ENCODE results near the gene RAB11FIP5. TPM values are rescaled to one million over a fixed set of nuclear protein-coding genes. Genes with fewer than 3 reads are reported as not detected.

Gene RAB11FIP5
- total RNA-seq, 1 donor from 2014 or later, result 28.1 TPM

DNA sequence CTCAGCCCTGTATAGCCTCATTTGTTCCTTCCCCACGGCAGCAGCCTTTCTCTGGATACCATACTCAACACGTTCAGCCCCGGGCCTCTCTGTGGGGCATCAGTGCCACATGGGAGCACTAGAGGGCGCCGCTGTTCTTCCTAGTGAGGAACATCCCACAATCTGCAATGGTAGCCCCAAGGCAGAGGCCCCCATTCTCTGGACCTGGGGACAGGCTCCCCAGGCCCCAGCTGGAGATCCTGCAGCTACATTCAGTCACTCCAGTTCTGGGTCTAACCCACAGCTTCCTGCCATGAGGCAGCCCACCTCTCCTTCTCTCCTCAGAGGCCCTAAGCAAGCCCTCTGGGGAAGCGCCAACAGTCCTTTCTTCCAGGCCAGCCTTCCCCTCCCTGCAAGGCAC is 27.1 kb downstream of the RAB11FIP5 start:
- DNase-seq (ENCODE audit: low spot score), result peak; percentile 93

DNA sequence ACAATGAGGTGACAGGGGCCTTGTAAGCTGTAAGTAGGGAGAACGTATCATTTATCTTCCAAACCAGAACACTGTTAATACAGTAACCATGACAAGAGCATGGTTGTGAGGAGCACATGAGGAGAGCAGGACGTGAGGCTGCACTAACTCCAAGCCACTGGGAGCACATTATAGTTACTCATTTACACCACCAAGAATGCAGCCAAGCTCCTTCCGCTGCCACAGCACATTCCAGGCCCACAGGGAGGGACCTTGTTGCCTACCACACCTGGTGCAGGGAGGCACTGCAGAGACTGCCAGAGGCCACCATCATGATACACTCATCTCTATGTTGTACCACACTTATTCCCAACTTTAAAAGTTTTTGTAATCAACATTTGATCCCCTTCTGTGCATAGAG is 27.8 kb downstream of the RAB11FIP5 start:
- no peak for DNase-seq (ENCODE audit: low spot score)

GRCh38 chr2:73083886-73084800 is 28.6 kb downstream of the RAB11FIP5 start:
- DNase-seq (ENCODE audit: low spot score), result no peak

DNA sequence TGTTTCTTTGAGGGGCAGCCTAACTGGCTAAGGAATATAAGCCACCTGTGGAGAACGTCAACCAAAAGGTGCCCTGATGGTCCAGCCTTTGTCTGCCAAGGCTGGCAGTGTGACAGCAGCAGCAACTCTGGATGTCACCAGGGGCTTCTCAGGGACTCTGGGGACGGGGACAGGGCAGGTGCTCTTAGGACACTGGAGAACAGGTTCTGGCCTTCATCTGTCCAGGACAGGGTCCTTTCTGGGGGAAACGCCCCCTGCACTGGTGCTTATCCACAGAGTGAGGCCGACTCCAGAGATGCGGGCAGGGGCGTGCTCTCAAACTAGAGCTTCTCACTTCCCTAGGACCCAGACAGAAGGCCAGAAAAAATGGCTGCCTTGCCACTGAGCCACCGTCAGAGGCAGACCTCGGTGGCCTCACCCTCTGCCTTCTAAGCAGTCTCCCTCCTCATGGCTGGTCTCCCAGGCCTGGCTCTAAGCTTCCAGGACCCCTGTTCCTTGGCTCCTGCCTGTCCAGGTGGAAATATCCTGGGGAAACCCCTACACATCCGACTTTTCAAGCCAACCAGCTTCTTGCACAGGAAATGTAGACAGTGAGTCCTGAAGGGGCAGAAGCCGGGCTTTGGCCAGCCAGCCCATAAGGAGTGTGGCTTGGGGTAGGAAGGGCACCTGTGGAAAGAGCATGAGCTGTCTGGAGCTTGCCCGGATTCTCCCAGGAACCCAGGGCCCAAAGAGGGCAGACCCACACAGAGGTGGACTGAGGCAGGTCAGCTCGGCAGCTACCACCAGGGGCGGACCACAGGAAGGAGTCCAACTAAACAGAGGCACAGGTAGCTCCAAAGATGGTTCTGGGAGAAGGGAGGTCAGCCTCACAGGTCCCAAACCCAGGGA is 30.0 kb downstream of the RAB11FIP5 start:
- no peak for DNase-seq (ENCODE audit: low spot score)

GRCh38 chr2:73081181-73081671 is 31.5 kb downstream of the RAB11FIP5 start:
- no peak for DNase-seq (ENCODE audit: low spot score)

GRCh38 chr2:73080321-73081131 is 32.2 kb downstream of the RAB11FIP5 start:
- no peak for DNase-seq (ENCODE audit: low spot score)

DNA sequence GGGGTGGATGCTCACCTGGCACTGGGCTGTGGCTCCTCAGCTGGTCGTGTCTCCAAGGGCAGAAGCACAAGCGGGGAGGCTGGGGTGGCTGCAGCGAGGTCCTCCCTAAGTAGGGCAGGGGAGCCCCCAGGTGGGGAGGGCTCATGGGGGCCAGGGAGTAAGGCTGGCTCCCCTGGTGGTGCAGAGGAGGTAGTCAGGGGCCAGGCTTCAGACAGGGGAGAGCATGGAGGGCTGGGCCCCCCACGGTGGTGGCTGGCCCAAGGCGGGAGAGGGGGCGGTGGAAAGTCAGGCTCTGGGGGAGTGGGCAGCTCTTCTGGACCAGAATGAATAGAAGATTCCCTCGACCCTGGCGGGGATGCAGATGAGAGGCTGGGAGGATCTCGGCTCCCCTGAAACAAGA is 33.1 kb downstream of the RAB11FIP5 start:
- no peak for DNase-seq (ENCODE audit: low spot score)

- no peak for DNase-seq (ENCODE audit: low spot score)
Observed at GRCh38 chr2:73078457-73079411, 34.0 kb downstream of the RAB11FIP5 start.

DNA sequence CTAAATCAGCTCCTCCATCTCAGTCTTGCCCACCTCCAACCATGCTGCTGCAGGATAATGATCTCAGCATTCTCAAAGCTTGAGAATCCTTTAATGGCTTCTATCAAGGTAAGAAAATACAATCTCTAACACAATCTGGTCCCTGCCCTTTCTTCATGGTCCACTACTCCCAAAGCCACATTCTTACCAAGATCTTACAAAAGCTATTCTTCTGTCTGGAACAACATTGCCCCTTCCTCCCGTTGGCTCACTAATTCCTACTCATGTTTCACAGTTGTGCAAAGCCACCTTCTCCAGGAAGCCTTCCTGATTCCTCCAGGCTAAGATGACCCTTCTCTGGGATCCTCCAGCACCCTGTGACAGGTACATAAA is 35.3 kb downstream of the RAB11FIP5 start:
- DNase-seq (ENCODE audit: low spot score), result no peak

DNA sequence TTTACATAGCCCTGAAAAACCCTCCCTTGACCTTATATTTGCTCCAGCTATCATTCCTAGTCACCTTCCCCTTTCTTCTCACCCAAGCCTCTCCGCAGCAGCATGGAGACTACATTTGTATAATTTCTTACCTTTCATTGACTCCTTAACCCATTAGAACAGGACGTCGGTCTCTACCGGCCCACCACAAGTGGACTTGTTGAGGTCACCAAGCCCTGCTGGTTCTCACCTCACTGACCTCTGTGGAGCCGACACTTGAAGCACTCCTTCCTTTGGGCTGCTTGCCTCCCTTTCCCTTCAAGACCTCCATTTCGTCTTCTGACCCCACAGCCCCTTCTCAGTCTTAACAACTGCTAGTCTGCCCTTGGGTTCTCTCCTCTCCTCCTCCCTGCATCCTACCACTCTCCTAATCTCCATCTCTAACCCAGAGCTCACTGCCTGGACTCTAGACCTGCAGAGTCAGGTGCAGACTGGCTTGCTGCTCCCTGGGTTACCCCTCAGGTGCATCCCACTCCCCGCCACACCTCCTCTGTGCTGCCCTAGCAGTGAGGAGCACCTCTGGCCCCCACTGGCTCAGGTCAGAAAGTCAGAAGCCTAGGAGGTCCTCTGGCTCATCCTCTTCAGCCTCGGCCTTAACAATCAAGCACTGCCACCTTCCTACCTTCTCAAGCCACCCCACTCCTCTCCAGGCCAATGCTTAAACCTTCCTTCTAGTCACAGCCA is 35.9 kb downstream of the RAB11FIP5 start:
- no peak for DNase-seq (ENCODE audit: low spot score)

- no peak for DNase-seq (ENCODE audit: low spot score)
Observed at GRCh38 chr2:73075477-73076373, 37.0 kb downstream of the RAB11FIP5 start.

DNA sequence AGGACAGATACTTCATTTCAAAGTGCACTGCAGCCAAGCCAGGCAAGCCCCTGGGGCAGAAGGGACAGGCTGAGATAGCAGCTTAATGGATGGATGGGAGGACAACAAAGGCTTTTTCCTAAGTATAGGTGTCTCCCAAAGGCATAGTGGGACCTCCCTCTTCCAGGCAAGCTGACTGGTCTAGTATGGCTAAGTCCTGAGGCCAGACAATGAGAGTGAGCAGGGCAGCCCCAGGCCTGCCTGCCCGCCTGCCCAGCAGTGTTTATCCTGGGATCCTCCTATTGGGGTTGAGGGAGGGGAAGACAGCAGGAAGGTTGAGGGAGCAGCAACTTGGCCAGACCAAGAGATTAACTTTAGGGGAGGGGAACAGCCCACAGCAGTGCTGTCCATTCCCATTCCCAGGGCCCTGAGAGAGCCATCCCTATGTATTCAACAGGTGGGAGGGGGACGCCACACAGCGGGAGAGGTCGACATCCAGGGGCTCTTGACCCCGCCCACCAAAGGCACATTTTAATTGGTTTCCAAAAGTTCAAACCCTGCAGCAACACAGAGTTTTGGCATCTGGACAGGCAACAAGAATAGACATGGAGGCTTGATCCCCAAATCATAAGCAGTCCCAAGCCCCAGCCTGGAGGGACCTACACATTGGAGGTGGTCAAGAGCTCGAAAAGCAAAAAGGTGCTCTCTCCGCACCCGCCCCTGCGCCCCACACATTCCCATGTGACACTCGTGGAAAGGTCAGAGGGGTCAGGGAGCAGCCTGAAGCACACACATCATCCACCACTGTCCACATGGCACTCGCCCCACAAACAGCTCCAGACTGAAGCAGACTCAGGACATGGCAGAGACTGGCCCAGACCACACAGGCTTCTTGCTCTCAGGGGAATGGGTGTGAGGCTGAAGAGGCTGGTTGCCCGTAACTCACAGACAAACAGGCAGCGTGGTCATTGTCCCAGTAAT is 38.4 kb downstream of the RAB11FIP5 start:
- no peak for DNase-seq (ENCODE audit: low spot score)

DNA sequence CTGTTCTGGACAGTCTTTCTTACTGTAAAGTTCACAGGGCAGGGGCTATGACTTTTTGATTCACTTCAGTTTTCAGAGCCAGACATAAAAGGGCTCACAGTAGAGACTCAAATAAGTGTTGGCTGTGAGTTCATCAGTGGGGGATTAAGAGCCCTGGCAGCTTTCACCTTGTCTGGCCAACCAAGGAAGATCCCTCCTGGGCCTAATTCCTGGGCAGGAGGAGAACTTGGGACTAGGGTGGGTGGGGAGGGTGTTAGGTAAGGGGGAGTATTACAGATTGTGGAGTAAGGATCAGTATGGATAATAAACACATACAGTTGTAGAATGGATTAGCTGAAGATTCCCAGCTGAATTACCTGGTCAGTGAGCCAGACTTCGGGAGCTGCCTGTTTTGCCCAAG is 40.3 kb downstream of the RAB11FIP5 start:
- DNase-seq (ENCODE audit: low spot score), result no peak

- DNase-seq (ENCODE audit: low spot score), result peak; percentile 88
Observed at GRCh38 chr2:73072129-73072395, 40.7 kb downstream of the RAB11FIP5 start.

- DNase-seq (ENCODE audit: low spot score), result peak; percentile 100
Observed at GRCh38 chr2:73071360-73072128, 41.2 kb downstream of the RAB11FIP5 start, which contains the start of gene SFXN5. TSS of gene SFXN5 (minus strand) at chr2:73071712. CDS start at chr2:73071705, 7 bp downstream.

GRCh38 chr2:73070643-73071359 is 41.9 kb downstream of the RAB11FIP5 start:
- DNase-seq (ENCODE audit: low spot score), result peak; percentile 91

All from mesenteric fat pad (tissue), 1 donor.